ENCODE results near the gene ZNF219. TPM values are rescaled to one million over a fixed set of nuclear protein-coding genes. Genes with fewer than 3 reads are reported as not detected.

Gene ZNF219
- total and polyA plus RNA-seq, 2 of the 13 experiments (the other 11 are each of a cell fraction or from before 2014, with no cell fraction given), result 34.5 to 36.6 TPM

GRCh38 chr14:21054123-21054767 is 44.2 kb downstream of the ZNF219 start (continued):
- TF ChIP-seq, protein P1, sequence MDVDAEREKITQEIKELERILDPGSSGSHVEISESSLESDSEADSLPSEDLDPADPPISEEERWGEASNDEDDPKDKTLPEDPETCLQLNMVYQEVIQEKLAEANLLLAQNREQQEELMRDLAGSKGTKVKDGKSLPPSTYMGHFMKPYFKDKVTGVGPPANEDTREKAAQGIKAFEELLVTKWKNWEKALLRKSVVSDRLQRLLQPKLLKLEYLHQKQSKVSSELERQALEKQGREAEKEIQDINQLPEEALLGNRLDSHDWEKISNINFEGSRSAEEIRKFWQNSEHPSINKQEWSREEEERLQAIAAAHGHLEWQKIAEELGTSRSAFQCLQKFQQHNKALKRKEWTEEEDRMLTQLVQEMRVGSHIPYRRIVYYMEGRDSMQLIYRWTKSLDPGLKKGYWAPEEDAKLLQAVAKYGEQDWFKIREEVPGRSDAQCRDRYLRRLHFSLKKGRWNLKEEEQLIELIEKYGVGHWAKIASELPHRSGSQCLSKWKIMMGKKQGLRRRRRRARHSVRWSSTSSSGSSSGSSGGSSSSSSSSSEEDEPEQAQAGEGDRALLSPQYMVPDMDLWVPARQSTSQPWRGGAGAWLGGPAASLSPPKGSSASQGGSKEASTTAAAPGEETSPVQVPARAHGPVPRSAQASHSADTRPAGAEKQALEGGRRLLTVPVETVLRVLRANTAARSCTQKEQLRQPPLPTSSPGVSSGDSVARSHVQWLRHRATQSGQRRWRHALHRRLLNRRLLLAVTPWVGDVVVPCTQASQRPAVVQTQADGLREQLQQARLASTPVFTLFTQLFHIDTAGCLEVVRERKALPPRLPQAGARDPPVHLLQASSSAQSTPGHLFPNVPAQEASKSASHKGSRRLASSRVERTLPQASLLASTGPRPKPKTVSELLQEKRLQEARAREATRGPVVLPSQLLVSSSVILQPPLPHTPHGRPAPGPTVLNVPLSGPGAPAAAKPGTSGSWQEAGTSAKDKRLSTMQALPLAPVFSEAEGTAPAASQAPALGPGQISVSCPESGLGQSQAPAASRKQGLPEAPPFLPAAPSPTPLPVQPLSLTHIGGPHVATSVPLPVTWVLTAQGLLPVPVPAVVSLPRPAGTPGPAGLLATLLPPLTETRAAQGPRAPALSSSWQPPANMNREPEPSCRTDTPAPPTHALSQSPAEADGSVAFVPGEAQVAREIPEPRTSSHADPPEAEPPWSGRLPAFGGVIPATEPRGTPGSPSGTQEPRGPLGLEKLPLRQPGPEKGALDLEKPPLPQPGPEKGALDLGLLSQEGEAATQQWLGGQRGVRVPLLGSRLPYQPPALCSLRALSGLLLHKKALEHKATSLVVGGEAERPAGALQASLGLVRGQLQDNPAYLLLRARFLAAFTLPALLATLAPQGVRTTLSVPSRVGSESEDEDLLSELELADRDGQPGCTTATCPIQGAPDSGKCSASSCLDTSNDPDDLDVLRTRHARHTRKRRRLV (CRISPR knock-in tag; IDR thresholded peaks at IDR 0.05), result no peak
- TF ChIP-seq DNMT1 (CRISPR knock-in tag; IDR thresholded peaks at IDR 0.05) (no peak), NR2F1 (CRISPR knock-in tag; IDR thresholded peaks at IDR 0.05) (0 out of 4 replicates have a peak, but pooled peaks of 1 of the 2 experiments have one; percentile 18), ZNF44 (CRISPR knock-in tag; IDR thresholded peaks at IDR 0.05) (no peak), ZNF549 (CRISPR knock-in tag; IDR thresholded peaks at IDR 0.05) (no peak), WIZ (CRISPR knock-in tag; IDR thresholded peaks at IDR 0.05) (no peak), ZNF326 (CRISPR knock-in tag; IDR thresholded peaks at IDR 0.05; ENCODE audit: borderline replicate concordance) (no peak), ZNF276 (CRISPR knock-in tag; IDR thresholded peaks at IDR 0.05; ENCODE audit: low read depth) (no peak), MIER3 (CRISPR knock-in tag; IDR thresholded peaks at IDR 0.05; ENCODE audit: borderline replicate concordance) (no peak; the same call in 1 of the 2 replicates), ZNF556 (CRISPR knock-in tag; IDR thresholded peaks at IDR 0.05; ENCODE audit: borderline replicate concordance) (peak; percentile 74; the same call in 1 of the 2 replicates), STAT5B (CRISPR knock-in tag; IDR thresholded peaks at IDR 0.05) (no peak), ASH2L (IDR thresholded peaks at IDR 0.05; ENCODE audit: insufficient read length, low read depth, low read length) (peak; percentile 98), TGIF2 (CRISPR knock-in tag; IDR thresholded peaks at IDR 0.05) (no peak), ZNF788 (CRISPR knock-in tag; IDR thresholded peaks at IDR 0.05; ENCODE audit: borderline replicate concordance) (peak; percentile 80; the same call in 1 of the 2 replicates), ELF4 (CRISPR knock-in tag; IDR thresholded peaks at IDR 0.05; ENCODE audit: borderline replicate concordance) (peak; percentile 20; the same call in 1 of the 2 replicates), ZNF547 (CRISPR knock-in tag; IDR thresholded peaks at IDR 0.05) (peak; percentile 23; the same call in 1 of the 2 replicates)
- TF ChIP-seq, protein P2, sequence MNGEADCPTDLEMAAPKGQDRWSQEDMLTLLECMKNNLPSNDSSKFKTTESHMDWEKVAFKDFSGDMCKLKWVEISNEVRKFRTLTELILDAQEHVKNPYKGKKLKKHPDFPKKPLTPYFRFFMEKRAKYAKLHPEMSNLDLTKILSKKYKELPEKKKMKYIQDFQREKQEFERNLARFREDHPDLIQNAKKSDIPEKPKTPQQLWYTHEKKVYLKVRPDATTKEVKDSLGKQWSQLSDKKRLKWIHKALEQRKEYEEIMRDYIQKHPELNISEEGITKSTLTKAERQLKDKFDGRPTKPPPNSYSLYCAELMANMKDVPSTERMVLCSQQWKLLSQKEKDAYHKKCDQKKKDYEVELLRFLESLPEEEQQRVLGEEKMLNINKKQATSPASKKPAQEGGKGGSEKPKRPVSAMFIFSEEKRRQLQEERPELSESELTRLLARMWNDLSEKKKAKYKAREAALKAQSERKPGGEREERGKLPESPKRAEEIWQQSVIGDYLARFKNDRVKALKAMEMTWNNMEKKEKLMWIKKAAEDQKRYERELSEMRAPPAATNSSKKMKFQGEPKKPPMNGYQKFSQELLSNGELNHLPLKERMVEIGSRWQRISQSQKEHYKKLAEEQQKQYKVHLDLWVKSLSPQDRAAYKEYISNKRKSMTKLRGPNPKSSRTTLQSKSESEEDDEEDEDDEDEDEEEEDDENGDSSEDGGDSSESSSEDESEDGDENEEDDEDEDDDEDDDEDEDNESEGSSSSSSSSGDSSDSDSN (CRISPR knock-in tag; IDR thresholded peaks at IDR 0.05), result no peak; the same call in 1 of the 2 replicates

All from HepG2 (cell line).